Posterior cingulate gyrus (tissue), 11 donors: ENCODE data around the gene BAIAP2L1.
"Not testable (repeated sequence)": the region's sequence is repeated elsewhere in the genome, so short reads cannot be mapped to it uniquely, and the experiment has no call there.

Source experiments
- DNase-seq, 10 donors: peaks; one replicate each; pipeline versions ENCODE4 v3.0.0 to v3.0.0-alpha.2; 2020 to 2021; ENCODE audit warnings: mixed read lengths in 3 of 10
- intact Hi-C: fragments of 100-400 bp; cut with DNase I; formaldehyde crosslinking; loops from one replicate; pipeline ENCODE4 v1.15.1; 2023

The BAIAP2L1 gene

GRCh38 chr7:98329100-98329790, 71.6 kb downstream of the BAIAP2L1 start:
- DNase-seq: no peak
- intact Hi-C loops: no loop called here

- DNase-seq: no peak
- intact Hi-C loops: no loop called here
Measured at GRCh38 chr7:98324782-98325181, 76.1 kb downstream of the BAIAP2L1 start.

GRCh38 chr7:98323597-98324322, 77.1 kb downstream of the BAIAP2L1 start:
- DNase-seq: peak in 3 of 10 donors; percentile 23 to 86 (median 85)
- intact Hi-C loops: no loop called here

DNA sequence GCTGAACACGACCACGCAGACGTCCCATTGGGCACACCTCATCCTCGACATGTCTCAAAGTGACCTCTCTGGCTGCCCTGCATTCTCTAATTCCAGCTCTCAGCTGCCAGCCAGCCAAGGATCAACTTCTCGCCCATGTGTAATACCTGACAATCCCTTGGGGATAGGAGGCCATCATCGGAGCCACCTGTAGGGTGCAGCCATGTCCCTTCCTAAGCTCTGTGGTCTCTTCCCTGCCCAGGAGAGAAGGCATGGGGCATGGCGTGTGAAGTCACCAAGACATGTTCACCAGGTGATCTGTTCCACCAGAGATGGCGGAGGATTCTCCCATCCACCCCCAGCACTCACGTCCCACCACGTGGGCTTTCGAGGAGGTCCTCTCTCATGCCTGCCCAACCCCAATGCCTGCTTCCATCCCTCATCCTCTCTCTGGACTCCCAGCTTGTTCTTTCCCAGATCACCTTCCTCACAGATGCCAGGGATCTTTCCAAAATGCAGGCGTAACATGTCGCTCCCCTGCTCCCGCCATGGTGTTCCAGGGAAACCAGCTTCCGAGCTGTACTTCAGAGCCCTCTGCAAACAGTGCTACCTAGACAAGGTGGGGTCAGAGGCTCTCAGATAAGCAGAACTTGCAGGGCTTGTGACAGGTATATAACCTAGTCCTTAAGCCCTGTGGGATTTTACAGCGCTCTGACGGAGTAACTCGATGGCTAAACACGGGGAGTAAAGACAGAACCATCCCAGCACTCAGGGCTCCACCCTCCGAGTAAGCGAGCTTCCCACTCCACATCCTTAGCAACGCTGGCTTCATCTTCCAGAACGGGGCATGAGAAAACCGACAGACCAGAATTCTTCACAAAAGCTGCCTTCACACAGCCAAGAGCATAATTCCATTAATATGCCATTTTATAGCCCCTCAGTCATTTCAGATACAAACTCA, 78.3 kb downstream of the BAIAP2L1 start:
- DNase-seq: no peak
- intact Hi-C loops: no loop called here

DNA sequence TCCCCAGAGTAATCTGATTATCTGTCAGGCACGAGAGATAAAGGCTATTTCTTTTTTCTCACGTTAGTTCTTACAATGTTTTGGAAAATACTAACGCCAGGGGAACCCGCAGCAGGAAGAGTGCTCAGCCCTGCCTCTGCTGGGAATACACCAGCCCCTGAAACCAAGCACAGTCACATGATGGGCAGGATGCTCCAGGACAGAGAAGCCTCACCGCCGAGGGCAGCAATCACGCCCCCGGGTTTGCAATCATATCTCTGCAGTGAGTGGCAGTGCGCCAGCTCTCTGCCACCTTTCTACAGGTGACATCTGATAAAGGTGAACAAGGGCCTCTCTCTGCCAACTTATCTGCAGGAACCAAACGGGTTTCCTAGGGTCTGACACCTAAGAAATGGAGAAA, 79.6 kb downstream of the BAIAP2L1 start:
- intact Hi-C loops: no loop called here
- DNase-seq: no peak

DNA sequence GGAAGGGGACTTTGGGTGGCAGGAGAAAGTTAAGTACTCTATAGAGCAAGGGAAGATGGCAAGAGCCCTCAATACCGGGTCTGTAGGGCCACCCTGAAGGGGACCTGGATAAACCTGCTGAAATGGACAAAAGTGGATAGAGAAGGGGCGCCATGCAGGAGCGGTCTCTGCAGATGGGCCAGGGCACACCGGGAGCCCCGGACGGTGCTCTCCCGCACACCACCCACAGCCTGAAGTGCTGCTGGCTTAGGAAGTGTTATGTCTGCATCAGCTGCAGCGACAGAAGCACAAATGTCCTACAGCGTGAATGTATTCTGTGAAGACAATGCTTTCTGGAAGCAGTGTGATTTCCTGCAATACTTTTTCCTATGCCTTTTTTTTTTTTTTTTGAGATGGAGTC, 81.7 kb downstream of the BAIAP2L1 start:
- intact Hi-C loops: no loop called here

GRCh38 chr7:98317366-98318040, 83.4 kb downstream of the BAIAP2L1 start:
- DNase-seq: peak in 2 of 10 donors; percentile 30 to 43
- intact Hi-C loops: no loop called here

More for the DNA sequence above, 81.7 kb downstream of the BAIAP2L1 start:
- peak in 1 of 10 donors; percentile 59 for DNase-seq

DNA sequence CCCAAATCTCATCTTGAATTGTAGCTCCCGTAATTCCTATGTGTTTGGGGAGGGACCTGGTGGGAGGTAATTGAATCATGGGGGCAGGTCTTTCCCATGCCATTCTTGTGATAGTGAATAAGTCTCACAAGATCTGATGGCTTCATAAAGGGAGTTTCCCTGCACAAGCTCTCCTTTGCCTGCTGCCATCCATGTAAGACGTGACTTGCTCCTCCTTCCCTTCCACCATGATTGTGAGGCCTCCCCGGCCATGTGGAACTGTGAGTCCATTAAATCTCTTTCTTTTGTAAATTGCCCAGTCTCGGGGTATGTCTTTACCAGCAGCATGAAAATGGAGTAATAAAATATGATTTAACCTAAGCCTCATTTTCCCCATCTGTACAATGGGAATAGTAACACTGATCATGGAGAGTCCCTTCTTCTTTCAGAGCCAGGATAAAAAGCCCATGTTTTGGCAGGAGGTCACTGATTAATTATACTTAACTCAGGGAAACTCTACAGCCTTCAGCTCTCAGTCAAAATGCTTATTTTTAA, 84.8 kb downstream of the BAIAP2L1 start:
- DNase-seq, intact Hi-C loops: not testable (repeated sequence)

- DNase-seq: peak in 1 of 10 donors; percentile 20
- intact Hi-C loops: no loop called here
Measured at GRCh38 chr7:98315318-98315993, 85.4 kb downstream of the BAIAP2L1 start.

DNA sequence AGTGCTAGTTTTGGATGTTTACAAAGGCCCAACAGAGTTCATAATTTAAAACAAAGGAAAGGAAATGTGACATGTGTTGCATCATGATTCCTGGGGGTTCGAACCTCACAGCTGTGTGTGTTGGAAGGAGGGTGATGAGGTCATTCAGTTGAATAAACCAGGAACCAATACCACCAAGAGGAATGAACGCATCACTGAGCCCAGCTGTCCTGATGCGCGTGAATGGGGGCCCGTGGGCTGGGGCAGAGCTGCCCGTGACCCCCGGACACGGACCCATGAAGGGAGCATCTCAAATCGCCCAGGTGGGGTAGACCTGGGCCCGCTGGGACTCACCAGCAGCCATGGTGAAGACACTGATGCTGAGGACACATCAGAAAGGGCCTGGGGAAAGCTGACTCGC, 86.4 kb downstream of the BAIAP2L1 start:
- peak in 1 of 10 donors; percentile 18 for DNase-seq
- intact Hi-C loops: no loop called here

DNA sequence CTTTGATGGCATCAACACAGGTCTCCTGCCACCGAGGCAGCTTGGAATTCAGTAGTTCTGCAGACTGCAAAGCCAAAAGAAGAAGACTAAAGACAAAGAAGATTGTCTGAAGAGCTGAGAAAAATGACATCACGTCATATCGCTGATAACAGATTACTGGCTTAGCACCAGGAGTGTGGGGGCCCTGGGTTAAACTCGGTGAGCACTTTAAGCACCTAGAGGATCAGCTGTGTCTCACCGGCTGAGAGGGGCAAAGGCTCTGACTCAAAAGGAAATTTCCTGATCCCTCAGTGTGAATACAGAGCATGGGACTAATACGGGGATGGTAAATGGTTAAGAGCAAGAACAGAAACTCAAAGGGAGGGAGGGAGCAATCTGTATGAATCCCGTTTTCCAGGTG, 88.7 kb downstream of the BAIAP2L1 start:
- intact Hi-C loops: no loop called here
- no peak for DNase-seq

DNA sequence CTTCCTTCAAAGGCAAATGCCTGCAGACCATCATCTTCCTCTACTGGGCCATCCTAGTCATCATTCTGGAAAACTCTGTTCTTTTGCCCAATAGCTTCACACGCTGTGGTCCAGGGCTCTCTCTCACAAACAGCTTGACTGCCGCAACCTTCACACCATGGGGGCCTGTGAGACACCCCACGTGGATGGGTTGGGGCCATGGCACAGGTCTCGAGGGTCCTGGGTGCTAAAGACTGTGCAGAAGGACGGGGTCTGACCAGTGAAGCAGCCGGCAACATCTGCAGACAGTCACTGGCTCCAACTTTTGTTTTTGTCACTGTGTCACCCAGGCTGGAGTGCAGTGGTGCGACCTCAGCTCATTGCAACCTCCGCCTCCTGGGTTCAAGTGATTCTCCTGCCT, 91.3 kb downstream of the BAIAP2L1 start:
- DNase-seq: peak in 3 of 10 donors; percentile 30 to 65 (median 36)
- intact Hi-C loops: no loop called here

GRCh38 chr7:98307971-98308466, 92.9 kb downstream of the BAIAP2L1 start:
- DNase-seq: peak in 3 of 10 donors; percentile 52 to 72 (median 52)
- intact Hi-C loops: no loop called here

DNA sequence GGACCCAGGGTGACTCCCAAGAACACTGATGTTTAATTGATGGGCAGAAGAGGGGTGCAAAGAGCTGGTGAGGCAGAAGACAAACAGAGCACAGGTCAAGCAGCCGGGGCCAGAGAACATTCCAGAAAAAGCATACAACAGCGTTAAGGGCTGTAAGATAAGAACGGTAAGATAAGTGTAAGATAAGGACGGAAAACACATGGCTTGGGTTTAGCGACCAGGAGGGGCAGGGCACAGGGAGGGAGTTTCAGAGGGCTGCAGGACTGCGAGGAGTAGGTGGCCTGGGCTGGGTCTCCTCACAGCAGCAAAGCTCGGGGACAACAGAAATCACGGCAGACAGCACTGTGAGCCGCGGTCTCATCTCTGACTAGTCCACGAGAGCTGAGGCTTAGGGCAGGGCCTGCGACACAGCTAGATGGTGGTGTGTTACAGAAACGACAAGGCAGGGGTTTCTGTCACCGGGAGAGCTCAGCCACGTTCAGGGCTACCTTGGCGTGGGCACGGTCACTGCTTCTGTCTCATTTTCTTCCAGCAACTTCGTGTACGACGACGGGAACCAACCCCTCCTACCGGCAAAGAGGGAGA, 94.8 kb downstream of the BAIAP2L1 start:
- peak in 3 of 10 donors; percentile 40 to 71 (median 50) for DNase-seq
- intact Hi-C loops: no loop called here

DNA sequence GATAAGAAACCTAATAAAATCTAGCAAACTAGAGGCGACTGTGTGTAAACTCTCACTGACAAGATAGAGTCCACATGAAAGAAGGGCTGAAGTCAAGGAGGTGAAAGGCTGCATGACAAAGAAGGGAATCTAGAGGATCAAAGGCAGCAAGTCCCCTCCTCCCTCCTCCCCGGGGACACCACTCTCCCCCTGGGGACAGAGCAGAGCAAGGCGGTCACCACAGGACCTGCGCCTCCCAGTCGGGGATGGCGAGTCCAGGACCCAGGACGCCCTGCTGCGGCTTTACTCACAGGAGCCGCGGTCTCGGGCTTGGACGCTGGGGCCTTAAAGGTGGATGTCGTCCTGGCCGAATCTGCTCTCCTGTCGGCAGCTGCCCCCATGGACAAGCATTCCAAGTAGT, 97.0 kb downstream of the BAIAP2L1 start:
- DNase-seq: peak in 2 of 10 donors; percentile 45 to 71
- intact Hi-C loops: no loop called here

- intact Hi-C loops: no loop called here
- DNase-seq: peak in 2 of 10 donors; percentile 29 to 64
Measured at GRCh38 chr7:98303176-98303865, 97.6 kb downstream of the BAIAP2L1 start.

GRCh38 chr7:98301693-98302470, 99.0 kb downstream of the BAIAP2L1 start:
- intact Hi-C loops: no loop called here
- peak in 1 of 10 donors; percentile 37 for DNase-seq
